ENCODE data around the gene EID2. TPM values are rescaled to one million over a fixed set of nuclear protein-coding genes. Genes with fewer than 3 reads are reported as not detected.

EID2 gene
- polyA plus RNA-seq, 1 of the 3 experiments (the other 2 are of a cell fraction) = 14.1 TPM

- TF ChIP-seq GATA2 (CRISPR knock-in tag; IDR thresholded peaks at IDR 0.05) = no peak
- no peak for TF ChIP-seq TCF12 (IDR thresholded peaks at IDR 0.05)
- TF ChIP-seq, protein P1, sequence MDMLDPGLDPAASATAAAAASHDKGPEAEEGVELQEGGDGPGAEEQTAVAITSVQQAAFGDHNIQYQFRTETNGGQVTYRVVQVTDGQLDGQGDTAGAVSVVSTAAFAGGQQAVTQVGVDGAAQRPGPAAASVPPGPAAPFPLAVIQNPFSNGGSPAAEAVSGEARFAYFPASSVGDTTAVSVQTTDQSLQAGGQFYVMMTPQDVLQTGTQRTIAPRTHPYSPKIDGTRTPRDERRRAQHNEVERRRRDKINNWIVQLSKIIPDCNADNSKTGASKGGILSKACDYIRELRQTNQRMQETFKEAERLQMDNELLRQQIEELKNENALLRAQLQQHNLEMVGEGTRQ (IDR thresholded peaks at IDR 0.05; ENCODE audit: borderline replicate concordance, low read depth, low read length) = no peak
- TF ChIP-seq NFIC (IDR thresholded peaks at IDR 0.05; ENCODE audit: borderline replicate concordance) = no peak
- no peak for TF ChIP-seq PBX3 (IDR thresholded peaks at IDR 0.05)
- no peak for TF ChIP-seq SIN3A (IDR thresholded peaks at IDR 0.05; ENCODE audit: borderline replicate concordance, low read depth, low read length)
- TF ChIP-seq TAF1 (IDR thresholded peaks at IDR 0.05; ENCODE audit: borderline replicate concordance, low read depth, low read length) = no peak
- TF ChIP-seq, protein P2, sequence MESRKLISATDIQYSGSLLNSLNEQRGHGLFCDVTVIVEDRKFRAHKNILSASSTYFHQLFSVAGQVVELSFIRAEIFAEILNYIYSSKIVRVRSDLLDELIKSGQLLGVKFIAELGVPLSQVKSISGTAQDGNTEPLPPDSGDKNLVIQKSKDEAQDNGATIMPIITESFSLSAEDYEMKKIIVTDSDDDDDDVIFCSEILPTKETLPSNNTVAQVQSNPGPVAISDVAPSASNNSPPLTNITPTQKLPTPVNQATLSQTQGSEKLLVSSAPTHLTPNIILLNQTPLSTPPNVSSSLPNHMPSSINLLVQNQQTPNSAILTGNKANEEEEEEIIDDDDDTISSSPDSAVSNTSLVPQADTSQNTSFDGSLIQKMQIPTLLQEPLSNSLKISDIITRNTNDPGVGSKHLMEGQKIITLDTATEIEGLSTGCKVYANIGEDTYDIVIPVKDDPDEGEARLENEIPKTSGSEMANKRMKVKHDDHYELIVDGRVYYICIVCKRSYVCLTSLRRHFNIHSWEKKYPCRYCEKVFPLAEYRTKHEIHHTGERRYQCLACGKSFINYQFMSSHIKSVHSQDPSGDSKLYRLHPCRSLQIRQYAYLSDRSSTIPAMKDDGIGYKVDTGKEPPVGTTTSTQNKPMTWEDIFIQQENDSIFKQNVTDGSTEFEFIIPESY (IDR thresholded peaks at IDR 0.05; ENCODE audit: borderline replicate concordance, low read depth) = no peak
- no peak for TF ChIP-seq CHD2 (IDR thresholded peaks at IDR 0.05; ENCODE audit: low read length, partially characterized antibody)
These were observed 45.3 kb downstream of the EID2 start (continued) for GRCh38 chr19:39494661-39495060.

GRCh38 chr19:39492788-39493187 lies 47.2 kb downstream of the EID2 start:
- no peak overlapping the region for H3K4me2 ChIP-seq
- no peak overlapping the region for H3K4me3 ChIP-seq (ENCODE audit: low read depth in 2 of 2, low read length in 1 of 2)
- H3K27ac ChIP-seq (ENCODE audit: low read depth in 2 of 2, low read length in 1 of 2) = no peak overlapping the region
- no peaks in the 10 kb centered on the region for H3K79me2 ChIP-seq (ENCODE audit: insufficient read depth)
- TF ChIP-seq TCF12 (IDR thresholded peaks at IDR 0.05) (no peak), YY1 (IDR thresholded peaks at IDR 0.05; ENCODE audit: low read depth) (no peak), NRF1 (IDR thresholded peaks at IDR 0.05; ENCODE audit: low read depth, low read length) (no peak)
- no peaks in the 10 kb centered on the region for H3K9me3 ChIP-seq
- H3K27me3 ChIP-seq (ENCODE audit: insufficient read depth) = no peaks in the 10 kb centered on the region; the same call in 1 of the 2 replicates
- H3K9ac ChIP-seq = no peak overlapping the region
- H3K9me2 ChIP-seq = no peaks in the 10 kb centered on the region
- peaks cover 4 to 21% of the 10 kb centered on the region in 2 experiments for H3K36me3 ChIP-seq (replicated peaks in 1 of 2; ENCODE audit: control insufficient read depth in 1 of 2, insufficient read depth in 2 of 2, low read length in 1 of 2)
- peaks cover 3% of the 10 kb centered on the region for H3F3A ChIP-seq (replicated peaks; ENCODE audit: insufficient read depth)
- 92% methylated on average over 3 of the region's 3 CpGs for WGBS (ENCODE audit: low lambda C conversion rate)
- no peaks in the 10 kb centered on the region for H4K20me1 ChIP-seq (ENCODE audit: insufficient read depth)
- no peaks in the 10 kb centered on the region; a peak in 1 of 4 replicates for H3K4me1 ChIP-seq (ENCODE audit: control insufficient read depth in 1 of 2, insufficient read depth in 2 of 2, low read depth in 1 of 2, low read length in 1 of 2)
- no peak overlapping the region for H2AFZ ChIP-seq (ENCODE audit: low read depth)
- ChIA-PET POLR2A (no interaction called here), CTCF (no interaction called here)
- DNase-seq = no peak

GRCh38 chr19:39492225-39492624 lies 47.7 kb downstream of the EID2 start:
- no peak overlapping the region for H3K27ac ChIP-seq (ENCODE audit: low read depth in 2 of 2, low read length in 1 of 2)
- no peaks in the 10 kb centered on the region for H4K20me1 ChIP-seq (ENCODE audit: insufficient read depth)
- H3K27me3 ChIP-seq (ENCODE audit: insufficient read depth) = no peaks in the 10 kb centered on the region
- H3K4me1 ChIP-seq (ENCODE audit: control insufficient read depth in 1 of 2, insufficient read depth in 2 of 2, low read depth in 1 of 2, low read length in 1 of 2) = no peaks in the 10 kb centered on the region
- no peaks in the 10 kb centered on the region for H3K79me2 ChIP-seq (ENCODE audit: insufficient read depth)
- POLR2A ChIA-PET = no interaction called here
- no peaks in the 10 kb centered on the region for H3K9me3 ChIP-seq
- no peak overlapping the region for H3K4me2 ChIP-seq
- peaks cover 3% of the 10 kb centered on the region for H3F3A ChIP-seq (replicated peaks; ENCODE audit: insufficient read depth)
- no peak overlapping the region for H3K9ac ChIP-seq
- no peak overlapping the region for H2AFZ ChIP-seq (ENCODE audit: low read depth)
- CTCF ChIA-PET = interaction anchor here (1.2 to 1.4 kb wide), 2 partner anchors 10 to 41 kb away, joined by 4 to 5 read pairs; partner anchors contain the start of gene EID2B
- 95% methylated on average over 6 of the region's 6 CpGs for WGBS (ENCODE audit: low lambda C conversion rate)
- no peak overlapping the region for H3K4me3 ChIP-seq (ENCODE audit: low read depth in 2 of 2, low read length in 1 of 2)
- DNase-seq = no peak
- H3K36me3 ChIP-seq (replicated peaks in 1 of 2; ENCODE audit: control insufficient read depth in 1 of 2, insufficient read depth in 2 of 2, low read length in 1 of 2) = peaks cover 4 to 21% of the 10 kb centered on the region in 2 experiments
- H3K9me2 ChIP-seq = no peaks in the 10 kb centered on the region
- TF ChIP-seq FOXJ3 (CRISPR knock-in tag; IDR thresholded peaks at IDR 0.05) = no peak
- TF ChIP-seq RXRA (IDR thresholded peaks at IDR 0.05; ENCODE audit: borderline replicate concordance, low read depth) = no peak
- no peak for TF ChIP-seq TEAD4 (IDR thresholded peaks at IDR 0.05; ENCODE audit: borderline replicate concordance, insufficient read depth)
- no peak for TF ChIP-seq RAD21 (IDR thresholded peaks at IDR 0.05; ENCODE audit: low read length)
- TF ChIP-seq POLR2AphosphoS5 (IDR thresholded peaks at IDR 0.05; ENCODE audit: low read depth, low read length) = no peak
- TF ChIP-seq, protein P3, sequence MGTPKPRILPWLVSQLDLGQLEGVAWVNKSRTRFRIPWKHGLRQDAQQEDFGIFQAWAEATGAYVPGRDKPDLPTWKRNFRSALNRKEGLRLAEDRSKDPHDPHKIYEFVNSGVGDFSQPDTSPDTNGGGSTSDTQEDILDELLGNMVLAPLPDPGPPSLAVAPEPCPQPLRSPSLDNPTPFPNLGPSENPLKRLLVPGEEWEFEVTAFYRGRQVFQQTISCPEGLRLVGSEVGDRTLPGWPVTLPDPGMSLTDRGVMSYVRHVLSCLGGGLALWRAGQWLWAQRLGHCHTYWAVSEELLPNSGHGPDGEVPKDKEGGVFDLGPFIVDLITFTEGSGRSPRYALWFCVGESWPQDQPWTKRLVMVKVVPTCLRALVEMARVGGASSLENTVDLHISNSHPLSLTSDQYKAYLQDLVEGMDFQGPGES (IDR thresholded peaks at IDR 0.05; ENCODE audit: low read depth, low read length) = no peak
- TF ChIP-seq RFX5 (IDR thresholded peaks at IDR 0.05; ENCODE audit: low read length) = no peak
- TF ChIP-seq PBX3 (IDR thresholded peaks at IDR 0.05) = no peak
- TF ChIP-seq, protein P4, sequence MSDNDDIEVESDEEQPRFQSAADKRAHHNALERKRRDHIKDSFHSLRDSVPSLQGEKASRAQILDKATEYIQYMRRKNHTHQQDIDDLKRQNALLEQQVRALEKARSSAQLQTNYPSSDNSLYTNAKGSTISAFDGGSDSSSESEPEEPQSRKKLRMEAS (IDR thresholded peaks at IDR 0.05; ENCODE audit: low read depth) = no peak
- TF ChIP-seq, protein P1 (IDR thresholded peaks at IDR 0.05; ENCODE audit: borderline replicate concordance, low read depth, low read length) = no peak
